Liver (tissue), 9 donors: Measurements from ENCODE around the gene JAKMIP2. TPM values are rescaled to one million over a fixed set of nuclear protein-coding genes. Genes with fewer than 3 reads are reported as not detected.

Source experiments
- DNase-seq: peaks from one replicate; pipeline ENCODE4 v3.0.0-alpha.2; 2017; ENCODE audit warnings: low spot score
- H3K27ac ChIP-seq, 2 donors: one replicate each; pipeline ENCODE4 v1.7.0; 2013; ENCODE audit warnings: inconsistent platforms in 2 of 2, low read length in 2 of 2, control low read depth in 1 of 2, low read depth in 1 of 2, mild to moderate bottlenecking in 1 of 2
- H3K27me3 ChIP-seq, 4 donors: one replicate each; pipeline versions ENCODE4 v1.6.1 to v1.7.0; 2013; ENCODE audit warnings: low read length in 3 of 4, inconsistent platforms in 1 of 4, mild to moderate bottlenecking in 1 of 4, moderate library complexity in 1 of 4; ENCODE audit not compliant: control insufficient read depth in 4 of 4, insufficient read depth in 4 of 4
- H3K36me3 ChIP-seq, 4 donors: one replicate each; pipeline versions ENCODE4 v1.6.1 to v1.7.0; 2013; ENCODE audit warnings: low read length in 3 of 4, mild to moderate bottlenecking in 3 of 4, low read depth in 1 of 4, moderate library complexity in 1 of 4; ENCODE audit not compliant: control insufficient read depth in 4 of 4, insufficient read depth in 3 of 4
- H3K4me1 ChIP-seq, 4 donors: one replicate each; pipeline versions ENCODE4 v1.6.1 to v1.7.0; 2013; ENCODE audit warnings: low read length in 3 of 4, mild to moderate bottlenecking in 3 of 4, moderate library complexity in 1 of 4; ENCODE audit not compliant: control insufficient read depth in 4 of 4, insufficient read depth in 4 of 4
- H3K4me3 ChIP-seq, 3 donors: one replicate each; pipeline versions ENCODE4 v1.6.1 to v1.7.0; 2013; ENCODE audit warnings: low read length in 3 of 3, control low read depth in 1 of 3, low read depth in 1 of 3, mild to moderate bottlenecking in 1 of 3
- H3K9ac ChIP-seq, 2 donors: one replicate each; pipeline ENCODE4 v1.7.0; 2013; ENCODE audit warnings: low read length in 2 of 2, mild to moderate bottlenecking in 2 of 2, moderate library complexity in 2 of 2, control low read depth in 1 of 2, low read depth in 1 of 2
- H3K9me3 ChIP-seq, 4 donors: one replicate each; pipeline versions ENCODE4 v1.6.1 to v1.7.0; 2013; ENCODE audit warnings: low read length in 3 of 4; ENCODE audit not compliant: control insufficient read depth in 4 of 4
- EGR1 ChIP-seq, 2 donors: IDR thresholded peaks; 2 replicates each; pipeline ENCODE4 v1.6.1; 2016 to 2018; ENCODE audit warnings: antibody characterized with exemption in 2 of 2, low read depth in 2 of 2
- FOXA1 ChIP-seq: IDR thresholded peaks from 2 replicates; pipeline ENCODE4 v1.6.1; 2016; ENCODE audit warnings: antibody characterized with exemption
- FOXA2 ChIP-seq: IDR thresholded peaks from 2 replicates; pipeline ENCODE4 v1.6.1; 2016; ENCODE audit warnings: antibody characterized with exemption
- GABPA ChIP-seq, 2 donors: IDR thresholded peaks in 1 of 2; conservative IDR thresholded peaks in 1 of 2; 2 replicates each; pipeline ENCODE4 v1.6.1; 2016; ENCODE audit warnings: antibody characterized with exemption in 2 of 2, mild to moderate bottlenecking in 1 of 2, moderate library complexity in 1 of 2
- HNF4A ChIP-seq, 2 donors: conservative IDR thresholded peaks; 2 replicates each; pipeline ENCODE4 v1.6.1; 2016; ENCODE audit warnings: antibody characterized with exemption in 2 of 2, mild to moderate bottlenecking in 2 of 2
- HNF4G ChIP-seq: IDR thresholded peaks from 2 replicates; pipeline ENCODE4 v1.6.1; 2016; ENCODE audit warnings: antibody characterized with exemption
- JUND ChIP-seq, 2 donors: IDR thresholded peaks; 2 replicates each; pipeline ENCODE4 v1.6.1; 2016; ENCODE audit warnings: antibody characterized with exemption in 2 of 2
- NR2F2 ChIP-seq: IDR thresholded peaks from 2 replicates; pipeline ENCODE4 v1.6.1; 2016; ENCODE audit warnings: antibody characterized with exemption
- RAD21 ChIP-seq, 2 donors: IDR thresholded peaks; 2 replicates each; pipeline ENCODE4 v1.6.1; 2016; ENCODE audit warnings: antibody characterized with exemption in 2 of 2, mild to moderate bottlenecking in 2 of 2
- RXRA ChIP-seq, 2 donors: IDR thresholded peaks; 2 replicates each; pipeline ENCODE4 v1.6.1; 2017 to 2018; ENCODE audit warnings: antibody characterized with exemption in 2 of 2, mild to moderate bottlenecking in 1 of 2
- SP1 ChIP-seq: IDR thresholded peaks from 2 replicates; pipeline ENCODE4 v1.6.1; 2018; ENCODE audit warnings: antibody characterized with exemption, mild to moderate bottlenecking
- TAF1 ChIP-seq: conservative IDR thresholded peaks from 2 replicates; pipeline ENCODE4 v1.6.1; 2016; ENCODE audit warnings: antibody characterized with exemption, mild to moderate bottlenecking
- YY1 ChIP-seq: IDR thresholded peaks from 2 replicates; pipeline ENCODE4 v1.6.1; 2016; ENCODE audit warnings: antibody characterized with exemption, mild to moderate bottlenecking
- WGBS: extraction: QIAGEN DNeasy Blood & Tissue Kit; methylation state at CpG from one replicate; pipeline ENCODE4 v1.1.7; 2013; 5-methylcytosine and 5-hydroxymethylcytosine counted together
- polyA plus RNA-seq, 2 donors: library from polyadenylated mRNA; stranded (reverse) in 1 of 2; unstranded in 1 of 2; fragments of 200-250 nt in 1 of 2; fragments of >200 nt in 1 of 2; fragmentation: Nextera tagmentation in 1 of 2; extraction: Ambion mirVana in 1 of 2; gene quantifications; one replicate each; pipeline versions ENCODE4 v1.2.1 to v1.2.3, GENCODE V29; 2013 to 2015
- total RNA-seq, 2 donors: library from RNA; depleted of rRNA; stranded (reverse); fragments of >200 nt; gene quantifications; one replicate each; pipeline ENCODE4 v1.2.3, GENCODE V29; 2014
- TF ChIP-seq, protein P1 (sequence below): IDR thresholded peaks from 2 replicates; pipeline ENCODE4 v1.6.1; 2016; ENCODE audit warnings: antibody characterized with exemption
- TF ChIP-seq, protein P2 (sequence below): IDR thresholded peaks from 2 replicates; pipeline ENCODE4 v1.6.1; 2016; ENCODE audit warnings: antibody characterized with exemption
- TF ChIP-seq, protein P3 (sequence below): IDR thresholded peaks from 2 replicates; pipeline ENCODE4 v1.6.1; 2016; ENCODE audit warnings: antibody characterized with exemption, mild to moderate bottlenecking
- TF ChIP-seq, protein P4 (sequence below): fragments of 150-350 bp; IDR thresholded peaks from 2 replicates; pipeline ENCODE4 v1.5.1; 2017; ENCODE audit warnings: improper control_type of control experiment, low read depth, low read length; ENCODE audit not compliant: missing input control
- TF ChIP-seq, protein P5 (sequence below): IDR thresholded peaks from 2 replicates; pipeline ENCODE4 v1.6.1; 2016; ENCODE audit warnings: antibody characterized with exemption
- donor health status: healthy.
- donor health status: healthy.
- donor health status: healthy.
- donor health status: healthy.
- donor health status: healthy.

Gene JAKMIP2
- total and polyA plus RNA-seq, 4 donors: 0.06 to 0.38 (median 0.24) TPM

DNA sequence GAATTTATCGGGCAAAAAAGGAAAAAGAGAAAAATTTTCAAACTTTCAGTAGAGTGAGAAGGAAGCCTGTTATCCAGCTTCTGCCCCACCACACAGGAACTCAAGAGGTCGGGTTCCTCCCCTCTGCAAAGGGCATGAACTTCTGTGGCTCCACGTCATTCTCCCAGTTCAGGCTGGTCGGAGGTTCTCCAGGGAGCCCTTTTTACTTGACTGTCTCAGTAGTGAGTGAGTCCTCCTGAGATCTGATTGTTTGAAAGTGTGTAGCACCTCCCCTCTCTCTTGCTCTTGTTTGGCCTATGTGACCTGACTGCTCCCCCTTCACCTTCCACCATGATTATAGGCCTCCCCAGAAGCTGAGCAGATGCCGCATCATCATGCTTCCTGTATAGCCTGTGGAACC, 39.2 kb upstream of the JAKMIP2 start:
- DNase-seq: no peak
- no peaks in the 10 kb centered on the region for H3K9me3 ChIP-seq
- no peaks in the 10 kb centered on the region for H3K27me3 ChIP-seq
- H3K36me3 ChIP-seq: no peaks in the 10 kb centered on the region
- peaks cover 0 to 11% (median 4%) of the 10 kb centered on the region in 4 donors for H3K4me1 ChIP-seq
- no peak overlapping the region for H3K4me3 ChIP-seq
- no peak overlapping the region for H3K9ac ChIP-seq
- 91% methylated on average over 5 of the region's 5 CpGs for WGBS
- H3K27ac ChIP-seq: no peak overlapping the region
- TF ChIP-seq, protein P1, sequence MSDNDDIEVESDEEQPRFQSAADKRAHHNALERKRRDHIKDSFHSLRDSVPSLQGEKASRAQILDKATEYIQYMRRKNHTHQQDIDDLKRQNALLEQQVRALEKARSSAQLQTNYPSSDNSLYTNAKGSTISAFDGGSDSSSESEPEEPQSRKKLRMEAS: no peak
- no peak for TF ChIP-seq SP1
- TF ChIP-seq JUND (IDR thresholded peaks at IDR 0.05): no peak
- no peak for TF ChIP-seq RAD21 (IDR thresholded peaks at IDR 0.05)
- no peak for TF ChIP-seq FOXA1
- TF ChIP-seq HNF4A (conservative IDR thresholded peaks at IDR 0.05): no peak
- TF ChIP-seq, protein P2, sequence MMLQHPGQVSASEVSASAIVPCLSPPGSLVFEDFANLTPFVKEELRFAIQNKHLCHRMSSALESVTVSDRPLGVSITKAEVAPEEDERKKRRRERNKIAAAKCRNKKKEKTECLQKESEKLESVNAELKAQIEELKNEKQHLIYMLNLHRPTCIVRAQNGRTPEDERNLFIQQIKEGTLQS: no peak
- TF ChIP-seq, protein P3, sequence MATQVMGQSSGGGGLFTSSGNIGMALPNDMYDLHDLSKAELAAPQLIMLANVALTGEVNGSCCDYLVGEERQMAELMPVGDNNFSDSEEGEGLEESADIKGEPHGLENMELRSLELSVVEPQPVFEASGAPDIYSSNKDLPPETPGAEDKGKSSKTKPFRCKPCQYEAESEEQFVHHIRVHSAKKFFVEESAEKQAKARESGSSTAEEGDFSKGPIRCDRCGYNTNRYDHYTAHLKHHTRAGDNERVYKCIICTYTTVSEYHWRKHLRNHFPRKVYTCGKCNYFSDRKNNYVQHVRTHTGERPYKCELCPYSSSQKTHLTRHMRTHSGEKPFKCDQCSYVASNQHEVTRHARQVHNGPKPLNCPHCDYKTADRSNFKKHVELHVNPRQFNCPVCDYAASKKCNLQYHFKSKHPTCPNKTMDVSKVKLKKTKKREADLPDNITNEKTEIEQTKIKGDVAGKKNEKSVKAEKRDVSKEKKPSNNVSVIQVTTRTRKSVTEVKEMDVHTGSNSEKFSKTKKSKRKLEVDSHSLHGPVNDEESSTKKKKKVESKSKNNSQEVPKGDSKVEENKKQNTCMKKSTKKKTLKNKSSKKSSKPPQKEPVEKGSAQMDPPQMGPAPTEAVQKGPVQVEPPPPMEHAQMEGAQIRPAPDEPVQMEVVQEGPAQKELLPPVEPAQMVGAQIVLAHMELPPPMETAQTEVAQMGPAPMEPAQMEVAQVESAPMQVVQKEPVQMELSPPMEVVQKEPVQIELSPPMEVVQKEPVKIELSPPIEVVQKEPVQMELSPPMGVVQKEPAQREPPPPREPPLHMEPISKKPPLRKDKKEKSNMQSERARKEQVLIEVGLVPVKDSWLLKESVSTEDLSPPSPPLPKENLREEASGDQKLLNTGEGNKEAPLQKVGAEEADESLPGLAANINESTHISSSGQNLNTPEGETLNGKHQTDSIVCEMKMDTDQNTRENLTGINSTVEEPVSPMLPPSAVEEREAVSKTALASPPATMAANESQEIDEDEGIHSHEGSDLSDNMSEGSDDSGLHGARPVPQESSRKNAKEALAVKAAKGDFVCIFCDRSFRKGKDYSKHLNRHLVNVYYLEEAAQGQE: no peak
- TF ChIP-seq HNF4G: no peak
- TF ChIP-seq FOXA2: no peak
- no peak for TF ChIP-seq TAF1
- no peak for TF ChIP-seq GABPA (IDR thresholded peaks at IDR 0.05 in 1 of 2, conservative IDR thresholded peaks at IDR 0.05 in 1 of 2)
- no peak for TF ChIP-seq EGR1 (IDR thresholded peaks at IDR 0.05; ENCODE audit: low read depth in 2 of 2)
- TF ChIP-seq, protein P4, sequence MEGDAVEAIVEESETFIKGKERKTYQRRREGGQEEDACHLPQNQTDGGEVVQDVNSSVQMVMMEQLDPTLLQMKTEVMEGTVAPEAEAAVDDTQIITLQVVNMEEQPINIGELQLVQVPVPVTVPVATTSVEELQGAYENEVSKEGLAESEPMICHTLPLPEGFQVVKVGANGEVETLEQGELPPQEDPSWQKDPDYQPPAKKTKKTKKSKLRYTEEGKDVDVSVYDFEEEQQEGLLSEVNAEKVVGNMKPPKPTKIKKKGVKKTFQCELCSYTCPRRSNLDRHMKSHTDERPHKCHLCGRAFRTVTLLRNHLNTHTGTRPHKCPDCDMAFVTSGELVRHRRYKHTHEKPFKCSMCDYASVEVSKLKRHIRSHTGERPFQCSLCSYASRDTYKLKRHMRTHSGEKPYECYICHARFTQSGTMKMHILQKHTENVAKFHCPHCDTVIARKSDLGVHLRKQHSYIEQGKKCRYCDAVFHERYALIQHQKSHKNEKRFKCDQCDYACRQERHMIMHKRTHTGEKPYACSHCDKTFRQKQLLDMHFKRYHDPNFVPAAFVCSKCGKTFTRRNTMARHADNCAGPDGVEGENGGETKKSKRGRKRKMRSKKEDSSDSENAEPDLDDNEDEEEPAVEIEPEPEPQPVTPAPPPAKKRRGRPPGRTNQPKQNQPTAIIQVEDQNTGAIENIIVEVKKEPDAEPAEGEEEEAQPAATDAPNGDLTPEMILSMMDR: no peak
- TF ChIP-seq YY1: no peak
- TF ChIP-seq, protein P5, sequence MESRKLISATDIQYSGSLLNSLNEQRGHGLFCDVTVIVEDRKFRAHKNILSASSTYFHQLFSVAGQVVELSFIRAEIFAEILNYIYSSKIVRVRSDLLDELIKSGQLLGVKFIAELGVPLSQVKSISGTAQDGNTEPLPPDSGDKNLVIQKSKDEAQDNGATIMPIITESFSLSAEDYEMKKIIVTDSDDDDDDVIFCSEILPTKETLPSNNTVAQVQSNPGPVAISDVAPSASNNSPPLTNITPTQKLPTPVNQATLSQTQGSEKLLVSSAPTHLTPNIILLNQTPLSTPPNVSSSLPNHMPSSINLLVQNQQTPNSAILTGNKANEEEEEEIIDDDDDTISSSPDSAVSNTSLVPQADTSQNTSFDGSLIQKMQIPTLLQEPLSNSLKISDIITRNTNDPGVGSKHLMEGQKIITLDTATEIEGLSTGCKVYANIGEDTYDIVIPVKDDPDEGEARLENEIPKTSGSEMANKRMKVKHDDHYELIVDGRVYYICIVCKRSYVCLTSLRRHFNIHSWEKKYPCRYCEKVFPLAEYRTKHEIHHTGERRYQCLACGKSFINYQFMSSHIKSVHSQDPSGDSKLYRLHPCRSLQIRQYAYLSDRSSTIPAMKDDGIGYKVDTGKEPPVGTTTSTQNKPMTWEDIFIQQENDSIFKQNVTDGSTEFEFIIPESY: no peak
- no peak for TF ChIP-seq RXRA (IDR thresholded peaks at IDR 0.05)
- no peak for TF ChIP-seq NR2F2
